AG09319 (cell line): ENCODE measurements around the gene KCTD14.

ENCODE experiments used
- DNase-seq: peaks from one replicate; pipeline ENCODE4 v3.0.0-alpha.2; 2010; ENCODE audit warnings: low read depth; ENCODE audit errors: extremely low read depth
- CTCF ChIP-seq: IDR thresholded peaks from 2 replicates; pipeline ENCODE4 v1.5.1; 2011; ENCODE audit warnings: low read depth, mild to moderate bottlenecking, inconsistent platforms, low read length, moderate library complexity

The KCTD14 gene

GRCh38 chr11:77967753-77968152, 55.3 kb downstream of the KCTD14 start:
- no peak for TF ChIP-seq CTCF
- no peak for DNase-seq

GRCh38 chr11:77967121-77967520, 56.0 kb downstream of the KCTD14 start:
- no peak for TF ChIP-seq CTCF
- DNase-seq: no peak

- TF ChIP-seq CTCF: no peak
- DNase-seq: no peak
Observed at GRCh38 chr11:77966338-77966737, 56.7 kb downstream of the KCTD14 start.
